Measurements from ENCODE around the gene GNG12.
"Not testable (repeated sequence)": the region's sequence is repeated elsewhere in the genome, so short reads cannot be mapped to it uniquely, and the experiment has no call there.

GNG12 gene

DNA sequence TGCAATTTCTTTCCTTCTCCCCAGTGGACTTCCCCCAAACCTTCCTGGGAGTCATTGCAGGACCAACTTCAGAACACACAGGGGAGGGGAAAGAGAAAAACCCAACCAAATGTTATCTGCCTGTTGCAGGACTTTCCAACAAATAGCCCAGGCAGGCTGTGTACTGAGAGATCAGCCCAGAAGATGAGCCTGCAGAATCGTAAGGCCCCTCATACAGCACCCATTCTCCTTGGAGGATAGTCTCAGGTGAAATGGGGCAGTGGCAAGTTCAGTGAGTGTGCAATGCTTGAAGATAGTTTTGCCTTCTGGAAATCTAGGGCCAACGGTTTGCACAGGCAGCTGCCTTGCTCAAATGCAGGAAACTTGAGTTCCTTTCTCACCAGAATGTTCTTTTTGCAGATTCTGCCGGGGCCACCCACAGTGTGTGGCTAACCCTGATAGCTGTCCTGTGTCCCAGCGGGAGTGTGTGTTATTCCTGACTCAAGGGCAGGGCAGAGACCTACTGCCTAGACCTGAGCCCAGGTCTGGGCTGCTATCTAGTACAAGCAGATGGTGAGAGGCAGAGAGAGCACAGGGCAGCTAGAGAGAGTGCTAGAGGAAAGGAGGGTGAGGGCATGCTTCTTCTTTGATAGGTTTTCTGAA is 99.5 kb downstream of the GNG12 start:
- DNase-seq (ENCODE audit: low read depth in 2 of 2): no peak

DNA sequence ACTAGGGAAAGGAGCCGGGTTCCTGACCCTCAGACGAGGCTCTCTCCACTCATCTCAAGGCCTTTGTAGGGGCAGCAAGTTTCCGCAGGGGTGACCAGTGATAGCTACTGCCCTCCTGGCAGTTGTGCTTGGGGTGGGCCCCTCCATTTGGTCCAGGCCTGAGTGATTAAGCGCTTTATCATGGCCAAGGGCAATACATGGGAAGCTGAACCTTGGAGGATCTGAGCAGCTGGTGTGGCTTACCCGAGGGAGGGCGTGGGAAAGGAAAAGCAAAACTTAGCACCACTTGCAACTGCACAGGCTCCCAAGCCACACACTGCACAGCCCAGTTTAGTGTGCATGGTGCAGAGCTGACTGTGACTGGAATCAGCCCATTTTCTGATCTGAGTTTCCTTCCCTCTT is 100.5 kb downstream of the GNG12 start:
- no peak for DNase-seq (ENCODE audit: low read depth in 2 of 2)

DNA sequence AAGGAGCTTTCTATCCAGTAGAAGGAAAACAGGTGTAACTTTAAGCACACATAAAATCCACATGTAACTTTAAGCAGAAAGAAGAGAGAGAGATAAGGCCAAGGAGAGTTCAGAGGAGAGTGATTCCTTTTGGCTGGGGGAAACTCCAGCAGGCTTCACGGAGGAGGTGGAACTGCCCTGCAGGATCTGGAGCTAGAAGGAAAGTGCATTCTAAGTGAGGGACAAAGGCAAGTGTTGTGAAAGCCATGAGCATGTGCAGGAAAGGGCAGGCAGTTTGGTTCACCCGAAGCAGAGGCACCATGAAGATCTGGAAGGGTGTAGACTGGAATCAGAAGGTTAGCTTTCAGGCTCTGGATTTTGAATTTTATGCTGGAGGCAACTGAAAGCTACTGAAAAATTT is 101.9 kb downstream of the GNG12 start:
- DNase-seq (ENCODE audit: low read depth in 2 of 2): no peak

DNA sequence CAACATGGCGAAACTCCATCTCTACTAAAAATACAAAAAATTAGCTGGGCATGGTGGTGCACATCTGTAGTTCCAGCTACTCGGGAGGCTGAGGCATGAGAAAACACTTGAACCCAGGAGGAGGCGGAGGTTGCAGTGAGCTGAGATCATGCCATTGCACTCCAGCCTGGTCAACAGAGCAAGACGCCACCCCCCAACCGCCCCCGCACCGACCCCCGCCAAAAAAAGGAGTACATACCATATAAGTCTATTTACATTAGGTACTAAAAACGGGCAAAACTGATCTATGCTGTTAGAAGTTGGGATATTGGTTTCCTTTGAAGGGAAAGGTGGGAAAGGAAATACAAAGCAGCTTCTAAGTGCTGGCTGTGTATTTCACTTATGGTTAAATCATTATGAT is 103.0 kb downstream of the GNG12 start:
- DNase-seq (ENCODE audit: low read depth in 2 of 2): not testable (repeated sequence)

DNA sequence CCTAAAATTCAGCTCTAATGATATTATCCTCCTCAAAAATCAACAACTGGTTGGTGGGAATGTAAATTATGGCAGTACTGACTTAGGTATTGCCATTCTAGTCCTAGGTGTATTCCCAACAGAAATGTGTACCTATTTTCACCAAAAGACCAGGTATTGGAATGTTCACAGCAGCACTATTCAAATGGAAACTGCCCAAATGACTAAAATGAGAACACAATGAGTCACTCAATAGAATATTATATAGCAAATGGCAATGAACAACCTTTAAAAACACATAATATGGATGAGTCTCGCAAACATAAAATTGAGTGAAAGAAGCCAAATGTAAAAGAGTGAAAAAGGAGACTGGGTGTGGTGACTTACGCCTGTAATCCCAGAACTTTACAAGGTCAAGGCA is 103.4 kb downstream of the GNG12 start:
- DNase-seq (ENCODE audit: low read depth in 2 of 2): no peak

DNA sequence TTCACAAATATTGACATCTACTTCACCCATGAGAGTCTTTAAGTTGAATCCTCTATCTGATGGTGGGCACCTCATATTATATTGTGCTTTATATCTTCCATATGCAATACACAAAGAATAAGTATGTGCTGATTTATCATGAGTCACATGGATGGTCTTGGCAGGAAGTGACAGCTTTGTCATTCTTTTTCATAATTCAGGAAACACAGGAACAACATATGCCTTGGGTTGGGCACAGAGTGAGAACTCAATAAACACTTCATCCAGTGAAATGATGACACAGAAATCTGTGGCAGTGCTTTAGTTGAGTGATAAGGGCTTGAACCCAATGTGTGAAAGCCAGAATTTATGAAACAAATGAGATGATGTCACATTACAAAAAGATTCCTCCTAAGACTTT is 107.0 kb downstream of the GNG12 start:
- no peak for DNase-seq (ENCODE audit: low read depth in 2 of 2)

DNA sequence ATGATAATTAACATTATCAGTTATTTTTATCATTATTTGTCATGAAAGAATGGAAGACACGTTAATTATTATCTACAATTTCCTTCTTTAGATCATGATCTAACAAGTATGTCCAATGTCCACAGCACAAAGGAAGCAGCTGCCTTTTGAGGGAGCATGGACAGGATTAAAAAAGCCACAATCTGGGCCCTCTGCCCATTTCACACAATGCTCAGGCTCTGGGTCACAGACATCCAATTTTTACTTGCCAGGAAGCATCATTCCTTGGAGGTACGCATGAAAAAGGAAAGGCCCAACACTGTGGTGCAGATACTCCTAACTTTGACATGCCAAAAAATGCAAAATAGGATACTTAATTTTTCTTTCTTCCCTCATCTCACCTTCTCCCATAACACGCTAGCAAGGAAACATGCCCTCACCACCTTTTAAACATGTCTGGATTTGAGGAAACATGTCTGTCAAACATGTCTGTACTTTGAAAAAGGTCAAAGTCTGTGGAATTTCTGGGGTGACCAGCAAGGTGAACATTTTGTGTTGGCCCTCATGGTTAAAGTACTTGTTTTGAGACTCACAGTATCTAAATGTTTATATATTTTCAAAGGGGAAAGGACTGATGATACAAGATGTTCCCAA is 108.2 kb downstream of the GNG12 start:
- peak; percentile 62 to 65 for DNase-seq (ENCODE audit: low read depth in 2 of 2)

DNA sequence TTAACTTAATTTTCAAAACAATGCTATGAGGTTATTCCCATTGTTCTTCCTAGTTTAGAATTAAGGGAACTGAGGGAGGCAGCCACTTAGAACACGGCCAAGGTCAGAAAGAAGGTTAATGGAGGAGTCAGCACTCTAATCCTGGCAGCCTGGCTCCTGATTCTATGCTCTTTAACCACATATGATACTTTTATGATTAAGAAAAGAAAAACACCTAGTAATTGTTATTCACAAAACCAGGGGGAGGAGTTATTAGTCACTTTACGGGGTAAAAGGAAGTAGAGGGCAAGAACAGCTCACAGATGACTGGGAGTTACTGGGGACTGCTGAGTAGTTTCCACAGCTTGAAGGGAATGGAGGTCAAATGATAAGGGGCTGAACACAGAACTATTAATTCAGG is 109.6 kb downstream of the GNG12 start:
- no peak for DNase-seq (ENCODE audit: low read depth in 2 of 2)

DNA sequence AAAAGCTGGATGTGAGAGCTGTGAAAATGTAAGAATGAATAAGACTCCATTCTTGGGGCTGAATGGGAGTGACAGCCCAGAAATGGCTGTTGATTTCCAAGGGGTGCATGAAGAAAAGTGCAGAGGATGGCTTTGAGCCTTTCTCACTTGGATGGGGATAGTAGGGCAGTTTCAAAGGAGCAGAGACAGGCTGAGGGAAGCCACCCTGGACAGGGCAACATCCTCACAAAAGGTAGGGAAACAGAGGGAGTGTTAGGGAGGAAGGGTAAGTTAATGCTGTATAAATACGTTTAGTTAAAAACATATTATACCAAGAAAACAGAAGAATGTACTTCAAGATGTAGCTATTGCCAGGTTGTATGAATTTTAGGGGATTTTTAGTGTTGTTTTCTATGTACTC is 110.1 kb downstream of the GNG12 start:
- DNase-seq (ENCODE audit: low read depth in 2 of 2): no peak

DNA sequence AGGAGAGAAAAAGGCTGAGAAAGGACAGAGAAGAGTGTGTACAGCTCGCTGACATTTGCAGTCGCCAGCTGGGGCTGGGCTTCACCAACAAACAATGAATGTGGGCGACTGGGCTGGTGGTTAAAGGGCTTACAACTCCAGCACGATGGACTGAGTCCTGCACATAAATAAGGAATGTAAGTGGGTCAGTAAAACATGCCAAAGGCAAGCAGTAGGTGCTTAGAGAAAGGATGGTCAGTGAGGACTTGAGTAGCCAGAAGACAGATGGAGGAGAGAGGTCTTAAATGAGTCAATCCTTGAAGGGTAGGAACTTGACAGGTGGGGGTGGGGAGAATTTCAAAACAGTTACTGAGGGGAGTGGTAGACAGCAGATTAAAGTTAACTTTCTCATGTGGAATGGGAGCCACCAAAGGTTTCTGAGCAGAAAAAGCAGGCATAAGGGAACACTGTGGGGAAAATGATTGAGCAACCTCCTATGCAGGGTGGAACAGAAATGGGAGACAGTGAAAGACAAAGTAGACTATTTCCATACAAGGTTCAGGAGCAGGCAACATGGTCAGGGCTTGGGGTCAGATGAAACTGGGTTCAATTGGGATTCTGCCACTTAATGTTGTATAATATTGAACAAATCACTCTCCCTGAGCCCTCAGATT is 110.8 kb downstream of the GNG12 start:
- no peak for DNase-seq (ENCODE audit: low read depth in 2 of 2)

DNA sequence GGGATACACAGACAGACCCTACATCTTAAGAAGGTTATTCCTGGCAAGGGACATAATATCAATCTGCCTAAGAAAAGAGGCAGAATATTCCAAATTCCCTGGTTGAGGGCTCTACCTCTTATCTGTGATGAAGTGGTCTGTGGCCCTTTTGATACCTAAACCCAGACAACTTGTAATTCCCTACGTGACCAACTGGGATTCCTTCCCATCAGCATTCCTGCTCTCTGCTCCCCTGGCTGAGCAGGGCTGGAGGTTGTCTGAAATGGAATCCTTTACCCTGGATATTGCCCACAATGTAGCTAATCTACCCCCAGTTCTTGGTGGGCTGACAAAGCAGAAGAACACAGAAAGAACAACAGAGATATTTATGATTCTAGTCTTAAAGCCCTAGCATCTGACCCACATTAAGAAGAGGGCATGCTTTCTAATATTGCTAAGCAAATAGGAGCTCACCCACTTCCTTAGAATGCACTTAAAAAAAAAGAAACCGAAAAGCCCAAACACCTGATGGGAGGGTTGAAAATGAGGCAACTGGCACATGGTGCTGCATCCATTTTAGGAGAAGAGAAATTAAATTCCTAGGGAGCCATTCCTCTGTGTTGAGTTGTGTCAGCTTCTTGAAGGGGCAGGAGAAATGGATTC is 111.5 kb downstream of the GNG12 start:
- no peak for DNase-seq (ENCODE audit: low read depth in 2 of 2)

DNA sequence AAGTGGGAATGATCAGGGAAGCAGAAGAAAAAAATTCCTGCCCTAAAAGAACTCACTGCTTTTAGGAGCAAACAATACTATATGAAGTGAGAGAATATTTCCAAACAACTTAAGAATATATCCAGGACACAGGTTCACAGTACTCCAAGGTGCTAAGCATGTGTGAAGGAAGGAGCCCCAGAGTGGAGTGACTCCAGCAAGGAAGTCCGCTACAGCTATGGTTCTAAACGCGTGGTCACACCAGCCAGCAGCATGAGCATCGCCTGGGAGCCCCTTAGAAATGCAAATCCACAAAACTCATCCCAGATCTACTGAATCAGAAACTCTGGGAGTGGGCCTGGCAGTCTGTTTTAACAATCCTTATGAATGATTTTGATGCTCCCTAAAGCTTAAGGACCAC is 112.2 kb downstream of the GNG12 start:
- DNase-seq (ENCODE audit: low read depth in 2 of 2): no peak

DNA sequence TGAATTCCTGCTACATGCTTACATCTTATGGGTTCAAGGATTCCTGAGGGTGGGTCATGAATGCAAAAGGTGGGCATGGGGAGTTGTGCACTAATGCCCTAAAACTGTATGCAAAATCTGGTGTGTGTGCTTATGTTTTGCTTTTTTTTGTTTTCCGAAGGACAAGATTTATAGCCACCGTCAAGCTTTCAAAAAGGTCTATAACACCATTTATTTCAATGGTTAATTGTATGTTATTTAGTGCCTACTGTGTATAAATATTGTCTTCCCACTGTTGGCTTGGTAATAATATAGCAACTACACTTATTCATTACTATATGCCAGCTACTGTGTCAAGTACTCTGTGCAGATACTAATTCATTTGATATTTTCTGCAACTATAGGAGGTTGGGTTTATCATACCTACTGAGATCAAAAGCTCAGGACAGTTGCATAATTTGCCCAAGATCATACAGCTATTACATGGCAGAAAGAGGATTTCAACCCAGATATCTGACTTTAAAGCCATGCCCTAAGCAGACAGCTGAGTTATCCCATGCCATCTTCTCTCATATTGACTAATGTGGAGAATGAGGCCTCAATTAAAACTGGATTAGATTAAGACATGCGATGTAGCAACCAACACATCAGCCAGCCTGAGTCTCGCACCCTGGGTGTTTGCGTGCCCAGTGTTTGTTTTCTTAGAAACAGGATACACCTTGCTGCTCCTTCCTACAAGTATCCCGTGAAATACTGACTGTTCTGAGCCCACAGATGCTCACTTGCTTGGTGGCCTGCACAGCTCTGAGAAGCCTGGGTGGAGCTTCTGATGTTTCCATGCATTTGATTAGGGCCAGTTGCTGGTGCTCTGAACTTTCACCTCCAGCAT is 113.7 kb downstream of the GNG12 start:
- DNase-seq (ENCODE audit: low read depth in 2 of 2): no peak

DNA sequence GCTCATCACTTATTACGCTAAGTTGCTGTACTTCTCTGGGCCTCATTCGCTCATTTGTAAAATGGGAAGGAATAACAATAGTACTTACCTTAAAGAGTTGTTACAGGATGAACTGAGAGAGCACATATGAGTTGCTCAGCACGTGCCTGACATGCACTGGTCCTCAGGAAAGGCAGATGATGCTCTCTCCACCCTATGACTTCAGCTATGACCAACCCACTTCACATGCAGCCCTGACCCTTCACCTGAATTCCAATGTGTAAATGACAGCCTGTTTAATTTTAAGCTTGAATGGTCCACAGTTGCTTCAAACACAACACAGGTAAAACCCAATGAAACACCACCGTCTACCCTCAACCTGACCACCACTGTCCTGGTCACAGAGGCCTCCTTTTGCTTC is 115.4 kb downstream of the GNG12 start:
- DNase-seq (ENCODE audit: low read depth in 2 of 2): no peak

DNA sequence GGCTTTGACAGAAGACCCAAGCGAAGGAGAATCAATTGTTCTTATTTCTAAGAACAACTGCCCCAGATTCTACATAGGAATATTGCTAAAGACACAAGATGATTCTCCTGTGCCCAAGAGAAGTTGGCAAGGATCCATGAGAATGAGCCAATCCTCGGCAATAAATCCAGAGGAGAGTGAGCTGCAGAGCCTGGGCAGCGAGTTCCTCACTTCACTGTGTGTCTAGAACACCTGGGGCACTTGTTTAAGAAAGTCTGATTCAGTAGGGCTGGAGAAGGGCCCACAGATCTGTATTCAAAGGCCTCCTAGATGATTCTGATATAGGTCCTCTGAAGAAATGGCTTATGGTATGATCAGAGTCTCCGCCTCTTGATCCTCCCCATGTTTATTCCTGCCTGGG is 116.5 kb downstream of the GNG12 start:
- DNase-seq (ENCODE audit: low read depth in 2 of 2): no peak

DNA sequence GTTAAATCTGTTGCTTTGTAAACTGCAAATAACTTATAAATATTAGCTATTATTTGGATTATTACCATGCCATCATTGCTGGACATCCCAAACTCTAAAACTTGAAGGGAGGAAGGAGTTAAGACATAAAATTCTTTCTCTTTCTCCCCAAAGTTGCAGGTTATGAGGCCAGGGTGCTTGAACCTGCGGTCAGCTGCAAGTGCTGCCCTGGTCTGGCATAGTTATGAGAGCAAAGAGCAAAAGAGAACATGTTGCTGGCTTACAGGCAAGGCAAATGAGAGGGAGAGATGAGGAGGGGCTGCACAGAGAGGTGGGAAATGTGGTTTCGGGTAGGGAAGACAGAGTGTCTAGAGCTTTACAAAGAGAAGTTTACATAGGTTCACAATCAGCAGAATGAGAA is 117.4 kb downstream of the GNG12 start:
- no peak for DNase-seq (ENCODE audit: low read depth in 2 of 2)

DNA sequence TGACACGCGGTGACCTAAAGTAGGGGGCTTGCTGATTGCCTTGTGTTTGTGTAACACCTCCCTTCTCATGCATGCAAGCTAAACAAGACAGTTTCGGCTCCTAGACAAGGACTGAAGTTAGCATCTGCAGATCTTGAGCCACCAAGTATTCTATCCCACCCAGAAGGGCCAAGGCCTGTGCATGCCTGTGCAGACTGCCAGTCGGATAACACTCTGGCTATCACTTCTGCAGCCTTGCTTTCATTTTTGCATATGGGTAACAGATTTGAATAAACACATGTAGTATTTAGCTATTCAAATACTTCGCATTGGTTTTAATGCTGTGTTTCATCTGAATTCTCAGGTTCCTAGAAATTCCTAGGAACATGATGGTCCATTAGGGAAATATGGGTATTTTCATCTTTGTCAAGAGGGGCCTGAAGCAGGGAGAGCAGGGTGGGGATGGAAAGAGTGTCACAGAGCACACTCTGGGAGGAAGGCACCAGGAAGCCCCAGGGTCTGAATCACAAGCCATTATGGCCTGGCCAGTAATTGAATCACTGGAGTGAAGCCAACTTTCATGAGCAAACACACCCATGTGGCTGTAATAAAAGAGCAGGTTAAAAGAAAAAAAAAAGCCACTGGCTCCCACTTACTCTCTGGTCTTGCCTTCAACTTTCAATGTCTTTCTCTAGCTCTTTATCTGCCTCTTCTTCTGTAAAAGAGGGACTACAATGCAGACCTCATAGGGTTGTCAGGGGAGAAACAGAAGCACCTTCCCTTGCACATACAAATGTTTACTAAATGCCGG is 120.0 kb downstream of the GNG12 start:
- peak; percentile 61 to 64 for DNase-seq (ENCODE audit: low read depth in 2 of 2)

DNA sequence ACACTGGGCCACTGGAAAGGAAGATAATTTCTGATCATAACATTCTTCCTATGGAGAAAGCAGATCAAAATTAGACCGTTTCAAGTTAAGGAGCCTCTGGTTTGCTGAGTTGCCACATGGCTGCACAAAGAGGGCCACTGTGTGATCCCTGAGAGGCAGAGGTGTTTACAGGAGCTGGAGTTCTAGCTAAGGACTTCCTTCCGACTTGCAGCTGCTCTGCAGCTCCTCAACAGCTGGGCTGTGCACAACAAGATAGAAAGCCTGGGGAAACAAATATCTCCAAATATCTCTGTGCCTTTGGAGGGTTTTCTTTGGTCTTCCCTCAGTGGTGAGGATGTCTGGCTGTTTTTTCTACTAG is 121.4 kb downstream of the GNG12 start:
- no peak for DNase-seq (ENCODE audit: low read depth in 2 of 2)

DNA sequence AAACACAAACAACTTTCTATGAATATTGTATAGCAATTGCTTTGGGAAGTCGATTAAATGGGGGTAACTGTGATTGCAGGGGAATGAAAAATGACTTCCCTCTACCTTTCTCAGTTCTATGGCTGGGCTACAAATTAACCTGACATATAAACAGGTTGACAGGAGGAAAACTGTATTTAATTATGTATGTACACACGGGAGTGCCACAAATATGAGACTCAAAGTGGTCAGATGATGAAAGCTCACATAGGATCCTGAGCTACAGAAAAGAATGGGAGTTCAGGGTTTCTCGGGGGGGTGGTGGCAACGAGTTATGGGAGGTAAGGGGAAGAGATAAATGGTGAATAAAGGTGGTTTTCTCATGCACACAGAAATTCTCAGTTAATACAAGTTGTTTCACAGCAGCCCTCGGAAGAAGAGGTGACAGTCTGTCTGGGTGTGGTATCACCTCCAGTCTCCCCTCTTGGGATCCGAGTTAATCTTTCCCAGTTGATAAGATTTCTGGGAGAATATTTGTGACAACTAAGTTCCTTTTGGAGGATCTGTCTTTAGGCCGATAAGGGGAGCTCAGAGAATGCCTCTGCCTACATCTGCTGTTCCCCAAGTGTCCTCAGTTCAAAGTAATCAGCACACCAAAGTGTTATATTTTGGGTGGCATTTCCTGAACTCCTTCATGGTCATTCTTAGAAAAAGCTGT is 122.0 kb downstream of the GNG12 start:
- no peak for DNase-seq (ENCODE audit: low read depth in 2 of 2)

DNA sequence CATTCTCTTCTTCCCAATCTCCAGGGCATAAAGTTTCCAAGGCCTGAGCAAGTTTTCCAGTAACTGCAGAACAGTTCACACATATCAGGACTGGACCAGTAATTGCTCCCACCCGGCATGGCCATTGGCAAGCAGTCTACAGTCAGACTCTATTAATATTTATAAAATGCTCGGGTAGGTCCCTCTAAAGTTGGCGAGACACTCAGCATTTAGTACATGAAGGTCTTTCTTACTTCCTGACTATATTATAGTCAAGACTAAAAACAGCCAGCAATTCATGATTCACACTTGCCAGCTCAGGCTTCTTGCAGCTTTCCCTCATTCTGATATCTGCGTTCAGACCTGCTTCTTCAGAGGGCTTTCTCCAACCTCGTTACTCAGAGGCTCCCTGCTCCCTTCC is 122.8 kb downstream of the GNG12 start:
- no peak for DNase-seq (ENCODE audit: low read depth in 2 of 2)

DNA sequence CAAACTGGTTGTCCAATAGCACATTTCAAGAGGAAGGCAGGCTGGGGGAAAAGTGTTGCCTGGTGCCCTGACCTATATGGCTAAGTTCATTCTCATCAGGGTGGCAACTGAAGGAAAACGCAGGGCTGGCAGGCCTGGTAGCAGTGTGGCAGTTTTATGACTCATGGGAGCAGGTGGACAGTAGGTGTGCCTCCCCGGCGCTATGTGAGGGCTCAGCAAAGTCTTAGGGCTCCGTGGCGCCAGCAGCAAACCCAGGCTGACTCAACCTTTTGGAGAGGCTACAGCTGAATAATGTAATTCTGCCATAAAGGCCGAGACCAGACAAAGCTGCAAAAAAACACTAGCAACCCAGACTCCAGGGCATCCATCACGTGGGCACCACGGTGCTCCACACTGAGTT is 124.7 kb downstream of the GNG12 start:
- DNase-seq (ENCODE audit: low read depth in 2 of 2): no peak

Measured in fibroblast of skin of left quadriceps (primary cell).